Right ventricle myocardium superior (tissue), 1 donor: ENCODE results near the gene ATG14. TPM values are rescaled to one million over a fixed set of nuclear protein-coding genes. Genes with fewer than 3 reads are reported as not detected.
"Not testable (repeated sequence)": the region's sequence is repeated elsewhere in the genome, so short reads cannot be mapped to it uniquely, and the experiment has no call there.

Experiments
- ATAC-seq: fragments of 200-7000 bp; cut with Tn5 transposase; one replicate; pipeline ENCODE4 v1.9.1; 2020; ENCODE audit warnings: mild to moderate bottlenecking; ENCODE audit not compliant: poor library complexity
- DNase-seq: peaks from one replicate; pipeline ENCODE4 v3.0.0-alpha.2; 2020
- intact Hi-C: fragments of 100-400 bp; cut with DNase I; formaldehyde crosslinking; loops from one replicate; pipeline ENCODE4 v1.11.2; 2022
- total RNA-seq: library from RNA; stranded (reverse); fragmentation: NEBNext Ultra II Directional; extraction: Animal tissue kit (Norgen Biotek cat#: 25700); gene quantifications from one replicate; pipeline ENCODE4 v1.2.1, GENCODE V29; 2021
- donor health status: DM: no; HTN: yes; CAD: no; lungs with severe emphysema.

ATG14 gene
- total RNA-seq, 1 donor from 2014 or later = 12.3 TPM

GRCh38 chr14:55404173-55404854, 7.3 kb downstream of the ATG14 start:
- intact Hi-C loops = no loop called here
- no peak for DNase-seq
- peak; percentile 54 for ATAC-seq

- DNase-seq = no peak
- ATAC-seq = no peak
- intact Hi-C loops = no loop called here
These were observed 9.9 kb downstream of the ATG14 start for GRCh38 chr14:55401751-55402150.

- ATAC-seq (peak; percentile 24), DNase-seq (no peak)
- intact Hi-C loops = no loop called here
These were observed 11.8 kb downstream of the ATG14 start for GRCh38 chr14:55399852-55400251.

- intact Hi-C loops = no loop called here
- peak; percentile 21 for ATAC-seq
- no peak for DNase-seq
These were observed 12.4 kb downstream of the ATG14 start for GRCh38 chr14:55399183-55399582.

GRCh38 chr14:55398679-55399078, 13.0 kb downstream of the ATG14 start:
- ATAC-seq = peak; percentile 79
- intact Hi-C loops = no loop called here
- DNase-seq = no peak

GRCh38 chr14:55389330-55389729, 22.3 kb downstream of the ATG14 start:
- no peak for DNase-seq
- intact Hi-C loops = no loop called here
- ATAC-seq = no peak

GRCh38 chr14:55388160-55388559, 23.5 kb downstream of the ATG14 start:
- intact Hi-C loops = no loop called here
- ATAC-seq (no peak), DNase-seq (no peak)

- intact Hi-C loops = no loop called here
- DNase-seq (no peak), ATAC-seq (no peak)
These were observed 24.5 kb downstream of the ATG14 start for GRCh38 chr14:55387121-55387520.

- intact Hi-C loops = no loop called here
- no peak for DNase-seq
- no peak for ATAC-seq
These were observed 25.4 kb downstream of the ATG14 start for GRCh38 chr14:55386037-55386808.

GRCh38 chr14:55384536-55384935, 27.1 kb downstream of the ATG14 start:
- DNase-seq = no peak
- no peak for ATAC-seq
- intact Hi-C loops = no loop called here

- ATAC-seq (peak; percentile 70), DNase-seq (no peak)
- intact Hi-C loops = no loop called here
These were observed 28.0 kb downstream of the ATG14 start for GRCh38 chr14:55383541-55384140.

- intact Hi-C loops, DNase-seq: not testable (repeated sequence)
- ATAC-seq = peak; percentile 88
These were observed 28.6 kb downstream of the ATG14 start for GRCh38 chr14:55383056-55383466.

- ATAC-seq = no peak
- intact Hi-C loops = no loop called here
- DNase-seq = no peak
These were observed 29.1 kb downstream of the ATG14 start for GRCh38 chr14:55382483-55382882.

- DNase-seq = no peak
- intact Hi-C loops = no loop called here
- ATAC-seq = no peak
These were observed 30.1 kb downstream of the ATG14 start for GRCh38 chr14:55381561-55381960.

- ATAC-seq (no peak), DNase-seq (no peak)
- intact Hi-C loops = no loop called here
These were observed 30.6 kb downstream of the ATG14 start for GRCh38 chr14:55381040-55381439.

GRCh38 chr14:55377236-55377635, 34.4 kb downstream of the ATG14 start:
- ATAC-seq = no peak
- intact Hi-C loops = no loop called here
- DNase-seq = no peak

- ATAC-seq = no peak
- DNase-seq = no peak
- intact Hi-C loops = no loop called here
These were observed 36.9 kb downstream of the ATG14 start for GRCh38 chr14:55374771-55375170.

GRCh38 chr14:55373784-55374705, 37.6 kb downstream of the ATG14 start:
- intact Hi-C loops = no loop called here
- DNase-seq (no peak), ATAC-seq (no peak)

- no peak for DNase-seq
- intact Hi-C loops = no loop called here
- no peak for ATAC-seq
These were observed 38.8 kb downstream of the ATG14 start for GRCh38 chr14:55372825-55373224.
